SW480 (cell line): ENCODE measurements around the gene SPTBN4.

Experiments used
- DNase-seq: peaks from one replicate; pipeline ENCODE4 v3.0.0-alpha.2; 2016; ENCODE audit warnings: low spot score

SPTBN4 gene

DNA sequence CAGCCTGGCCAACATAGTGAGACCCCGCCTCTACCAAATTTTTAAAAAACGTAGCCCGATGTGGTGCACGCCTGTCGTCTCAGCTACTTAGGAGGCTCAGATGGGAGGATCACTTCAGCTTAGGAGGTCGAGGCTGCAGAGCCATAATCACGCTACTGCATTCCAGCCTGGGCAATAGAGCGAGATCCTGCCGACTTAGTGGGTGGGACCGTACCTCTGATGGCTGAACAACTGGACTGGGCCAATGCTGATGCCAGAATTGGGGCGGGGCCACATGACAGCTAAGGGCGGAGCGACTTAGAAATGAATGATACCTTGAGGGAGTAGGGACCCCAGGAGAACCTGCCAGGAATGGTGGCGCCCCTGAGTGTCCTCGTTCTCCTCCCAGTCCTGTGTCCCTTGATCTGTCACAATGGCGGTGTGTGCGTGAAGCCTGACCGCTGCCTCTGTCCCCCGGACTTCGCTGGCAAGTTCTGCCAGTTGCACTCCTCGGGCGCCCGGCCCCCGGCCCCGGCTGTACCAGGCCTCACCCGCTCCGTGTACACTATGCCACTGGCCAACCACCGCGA is 137.9 kb downstream of the SPTBN4 start:
- DNase-seq = peak; percentile 74

DNA sequence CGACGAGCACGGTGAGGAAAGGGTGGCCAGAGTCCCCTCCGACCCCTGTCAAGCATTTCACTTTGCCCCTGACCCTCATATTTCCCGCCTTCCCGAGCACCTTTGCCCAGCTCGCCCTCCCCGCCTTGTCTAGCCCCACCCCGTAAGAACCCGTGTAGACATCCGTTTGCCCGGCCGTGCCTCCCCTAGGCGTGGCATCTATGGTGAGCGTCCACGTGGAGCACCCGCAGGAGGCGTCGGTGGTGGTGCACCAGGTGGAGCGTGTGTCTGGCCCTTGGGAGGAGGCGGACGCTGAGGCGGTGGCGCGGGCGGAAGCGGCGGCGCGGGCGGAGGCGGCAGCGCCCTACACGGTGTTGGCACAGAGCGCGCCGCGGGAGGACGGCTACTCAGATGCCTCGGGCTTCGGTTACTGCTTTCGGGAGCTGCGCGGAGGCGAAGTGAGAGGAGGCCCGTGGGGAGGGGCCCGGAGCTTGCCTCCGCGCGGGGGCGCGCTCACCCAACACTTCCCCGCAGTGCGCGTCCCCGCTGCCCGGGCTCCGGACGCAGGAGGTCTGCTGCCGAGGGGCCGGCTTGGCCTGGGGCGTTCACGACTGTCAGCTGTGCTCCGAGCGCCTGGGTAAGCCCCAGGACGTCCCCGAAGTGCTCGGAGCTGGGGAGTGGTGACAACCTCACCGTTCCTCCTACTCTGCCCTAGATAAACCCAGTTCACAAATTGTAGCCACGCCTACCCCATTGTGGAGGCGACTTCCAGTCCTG is 138.6 kb downstream of the SPTBN4 start:
- DNase-seq = peak; percentile 97

DNA sequence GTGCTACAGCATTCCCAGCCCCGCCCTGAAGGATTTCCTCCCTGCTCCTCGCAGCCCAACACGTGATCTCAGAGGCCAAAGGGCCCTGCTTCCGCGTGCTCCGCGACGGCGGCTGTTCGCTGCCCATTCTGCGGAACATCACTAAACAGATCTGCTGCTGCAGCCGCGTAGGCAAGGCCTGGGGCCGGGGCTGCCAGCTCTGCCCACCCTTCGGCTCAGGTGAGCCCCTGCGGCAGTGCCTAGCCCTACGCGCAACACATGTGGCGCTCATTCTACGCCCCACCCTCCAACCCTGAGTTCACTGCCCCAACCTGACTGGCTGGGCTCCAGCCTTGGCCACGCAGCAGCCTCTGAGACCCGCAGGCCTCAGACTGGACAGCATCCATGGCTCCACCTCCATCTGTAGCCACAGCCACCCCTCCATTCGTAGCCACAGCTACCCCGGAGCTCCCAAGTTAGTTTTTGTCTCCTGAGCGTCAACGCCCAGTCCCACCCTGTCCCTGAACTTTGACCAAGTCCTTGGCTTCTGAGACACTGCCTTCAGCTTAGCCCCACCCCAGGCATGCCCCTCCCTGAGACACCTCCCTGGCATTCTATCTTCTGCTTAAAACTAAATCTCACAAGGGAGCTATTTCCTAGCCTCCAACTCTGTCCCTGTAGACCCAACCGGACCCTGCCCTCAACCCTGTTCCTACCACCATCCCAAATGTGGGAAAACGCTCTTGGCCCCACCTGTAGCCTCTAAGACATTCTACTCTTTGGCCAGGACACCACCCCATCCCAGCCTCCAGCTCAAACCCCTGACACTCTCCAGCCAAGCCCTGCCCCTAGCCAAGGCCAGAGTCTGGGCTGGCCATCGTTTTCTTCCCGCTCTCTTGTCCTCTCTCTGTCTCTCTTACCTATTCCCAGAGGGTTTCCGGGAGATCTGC is 140.8 kb downstream of the SPTBN4 start:
- DNase-seq = no peak

DNA sequence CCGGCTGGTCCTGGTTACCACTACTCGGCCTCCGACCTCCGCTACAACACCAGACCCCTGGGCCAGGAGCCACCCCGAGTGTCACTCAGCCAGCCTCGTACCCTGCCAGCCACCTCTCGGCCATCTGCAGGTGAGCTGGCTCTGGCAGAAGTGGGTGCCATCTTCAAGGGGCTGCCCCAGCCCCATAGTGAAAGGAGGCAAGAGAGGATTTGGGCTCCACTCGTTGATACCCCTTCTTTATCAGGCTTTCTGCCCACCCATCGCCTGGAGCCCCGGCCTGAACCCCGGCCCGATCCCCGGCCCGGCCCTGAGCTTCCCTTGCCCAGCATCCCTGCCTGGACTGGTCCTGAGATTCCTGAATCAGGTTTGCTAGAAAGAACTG is 141.4 kb downstream of the SPTBN4 start:
- no peak for DNase-seq

DNA sequence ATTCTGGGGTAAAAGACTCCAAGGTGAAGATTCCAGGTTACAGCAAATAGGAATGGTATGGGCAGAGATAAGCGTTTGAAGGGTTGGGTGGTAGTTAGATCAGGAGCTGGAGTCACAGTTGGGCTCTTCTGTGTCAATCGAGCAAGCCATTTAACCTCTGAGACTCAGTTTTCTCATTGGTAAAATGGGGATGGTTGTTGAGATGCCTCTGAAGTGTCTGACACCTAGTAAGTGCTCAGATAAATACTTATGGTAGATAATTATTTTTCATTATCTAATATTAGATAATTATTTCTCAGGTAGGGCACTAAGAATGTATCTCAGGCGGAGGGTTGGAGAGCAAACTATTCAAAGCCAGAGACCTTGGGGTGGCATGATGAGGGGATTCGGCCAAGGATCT is 142.2 kb downstream of the SPTBN4 start:
- no peak for DNase-seq

DNA sequence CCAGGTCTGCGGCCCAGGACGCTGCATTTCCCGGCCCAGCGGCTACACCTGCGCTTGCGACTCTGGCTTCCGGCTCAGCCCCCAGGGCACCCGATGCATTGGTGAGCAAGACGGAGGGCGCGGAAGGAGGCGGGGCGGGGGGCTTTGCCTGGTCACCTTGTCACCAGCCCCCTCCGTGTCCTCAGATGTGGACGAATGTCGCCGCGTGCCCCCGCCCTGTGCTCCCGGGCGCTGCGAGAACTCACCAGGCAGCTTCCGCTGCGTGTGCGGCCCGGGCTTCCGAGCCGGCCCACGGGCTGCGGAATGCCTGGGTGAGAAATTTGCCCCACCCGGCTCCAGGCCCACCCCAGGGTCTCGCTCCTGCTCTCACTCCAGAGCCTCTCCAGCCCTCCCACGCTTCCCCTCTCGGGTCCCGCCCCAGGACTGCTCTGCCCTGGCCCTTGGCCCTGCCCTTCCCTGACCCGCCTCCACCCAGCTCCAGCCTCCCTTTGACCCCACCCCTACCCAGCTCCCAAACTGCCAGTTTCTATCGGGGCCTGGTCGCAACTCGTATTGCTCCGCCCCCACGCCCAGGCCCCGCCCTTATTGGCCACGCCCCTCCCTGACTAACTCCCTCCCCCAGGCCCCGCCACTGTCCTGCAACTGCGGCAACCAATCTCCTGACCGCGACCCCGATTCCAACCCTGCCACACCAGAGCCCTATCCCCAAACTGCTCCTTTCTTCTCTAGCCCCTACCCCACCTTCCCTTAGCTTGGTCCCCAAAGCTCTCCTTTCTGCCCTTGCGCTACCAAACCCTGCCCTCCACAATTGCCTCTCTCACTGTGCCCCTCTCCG is 143.0 kb downstream of the SPTBN4 start:
- peak; percentile 98 for DNase-seq

DNA sequence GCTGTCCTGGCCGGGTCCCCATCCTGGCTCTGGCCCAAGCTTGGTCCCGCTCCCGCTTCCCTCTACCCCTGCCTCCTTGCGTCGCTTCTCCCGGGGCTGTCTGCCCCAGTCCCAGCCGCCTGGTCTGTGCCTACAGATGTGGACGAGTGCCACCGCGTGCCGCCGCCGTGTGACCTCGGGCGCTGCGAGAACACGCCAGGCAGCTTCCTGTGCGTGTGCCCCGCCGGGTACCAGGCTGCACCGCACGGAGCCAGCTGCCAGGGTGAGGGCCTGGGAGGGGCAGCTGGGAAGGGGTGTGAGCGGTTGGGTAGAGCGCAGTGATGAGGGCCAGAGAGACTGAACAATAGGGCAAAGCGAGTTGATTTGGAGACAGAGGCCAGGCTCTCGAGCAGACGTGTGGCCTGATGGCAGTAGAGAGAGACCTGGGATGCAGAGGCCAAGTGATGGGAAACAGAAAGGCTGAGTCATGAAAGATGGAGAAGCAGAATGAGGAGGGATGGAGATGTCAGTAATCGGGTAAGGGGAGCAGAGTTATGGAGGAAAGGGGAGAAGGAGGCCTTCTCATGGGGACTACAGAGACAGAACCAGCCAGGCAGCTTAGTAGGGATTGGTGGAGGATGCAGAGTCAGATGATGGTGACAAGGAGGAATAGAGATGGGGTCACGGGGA is 143.7 kb downstream of the SPTBN4 start:
- DNase-seq = peak; percentile 71

DNA sequence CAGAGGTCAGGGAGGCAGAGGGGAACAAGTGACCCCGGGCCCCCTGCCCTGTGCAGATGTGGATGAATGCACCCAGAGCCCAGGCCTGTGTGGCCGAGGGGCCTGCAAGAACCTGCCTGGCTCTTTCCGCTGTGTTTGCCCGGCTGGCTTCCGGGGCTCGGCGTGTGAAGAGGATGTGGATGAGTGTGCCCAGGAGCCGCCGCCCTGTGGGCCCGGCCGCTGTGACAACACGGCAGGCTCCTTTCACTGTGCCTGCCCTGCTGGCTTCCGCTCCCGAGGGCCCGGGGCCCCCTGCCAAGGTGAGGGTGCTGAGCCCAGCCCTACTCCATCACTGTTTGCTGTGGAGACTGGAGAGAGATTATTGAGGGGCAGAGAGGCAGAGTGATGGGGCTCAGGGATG is 144.3 kb downstream of the SPTBN4 start:
- peak; percentile 72 for DNase-seq

DNA sequence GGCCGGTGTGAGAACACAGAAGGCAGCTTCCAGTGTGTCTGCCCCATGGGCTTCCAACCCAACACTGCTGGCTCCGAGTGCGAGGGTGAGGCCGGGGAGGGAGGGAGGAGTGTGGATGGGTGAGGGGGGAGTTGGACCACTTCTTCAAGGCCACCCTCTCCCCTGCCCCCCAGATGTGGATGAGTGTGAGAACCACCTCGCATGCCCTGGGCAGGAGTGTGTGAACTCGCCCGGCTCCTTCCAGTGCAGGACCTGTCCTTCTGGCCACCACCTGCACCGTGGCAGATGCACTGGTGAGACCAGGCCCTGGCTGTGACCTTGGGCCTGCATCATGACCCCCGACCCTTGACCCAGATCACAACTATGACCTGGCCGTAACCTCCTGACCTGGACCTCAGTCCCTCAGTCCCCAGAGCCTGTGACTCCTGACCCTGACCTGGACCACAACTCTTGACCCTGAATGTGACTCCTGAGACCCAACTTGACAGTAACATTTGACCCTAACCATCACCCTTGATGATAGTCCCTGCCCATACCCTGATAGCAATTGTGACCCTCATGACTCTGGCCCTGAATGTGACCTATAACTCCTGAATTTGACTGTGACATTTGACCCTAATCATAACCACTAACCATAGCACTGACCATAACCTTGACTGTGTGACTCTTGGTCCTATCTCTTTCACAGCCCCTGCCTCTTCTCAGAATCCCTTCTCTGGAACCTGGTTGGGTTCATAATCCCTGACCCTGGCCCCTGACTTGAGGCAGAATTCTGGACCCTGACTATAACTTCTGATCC is 145.3 kb downstream of the SPTBN4 start:
- no peak for DNase-seq

DNA sequence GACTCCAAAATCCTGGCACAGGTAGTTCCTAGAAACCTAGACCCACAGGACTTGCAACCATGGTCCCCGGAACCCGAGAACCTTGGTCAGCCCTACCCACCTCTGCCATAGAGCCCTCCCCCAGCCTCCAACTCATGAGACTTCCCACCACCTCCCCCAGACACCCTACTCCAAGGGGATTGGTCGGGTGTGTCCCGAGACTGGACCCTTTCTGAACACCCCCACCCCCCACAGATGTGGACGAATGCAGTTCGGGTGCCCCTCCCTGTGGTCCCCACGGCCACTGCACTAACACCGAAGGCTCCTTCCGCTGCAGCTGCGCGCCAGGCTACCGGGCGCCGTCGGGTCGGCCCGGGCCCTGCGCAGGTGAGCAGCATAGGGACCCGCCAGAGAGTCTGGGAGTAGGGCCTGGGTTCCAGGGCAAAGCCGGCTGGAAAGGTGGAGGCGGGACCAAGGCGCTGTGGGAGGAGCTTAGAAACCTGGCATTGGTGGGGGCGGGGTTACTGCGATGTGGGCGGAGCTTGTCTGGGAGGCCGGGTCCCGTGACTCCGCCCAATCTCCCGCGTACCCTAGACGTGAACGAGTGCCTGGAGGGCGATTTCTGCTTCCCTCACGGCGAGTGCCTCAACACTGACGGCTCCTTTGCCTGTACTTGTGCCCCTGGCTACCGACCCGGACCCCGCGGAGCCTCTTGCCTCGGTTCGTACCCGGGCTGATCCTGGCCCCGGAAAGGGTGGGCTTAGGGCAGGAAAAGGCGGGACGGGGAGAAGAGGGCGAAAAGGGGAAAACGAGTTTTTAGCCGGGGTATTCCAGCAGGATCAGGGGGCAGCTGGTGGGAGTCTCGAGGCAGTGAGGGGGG is 146.3 kb downstream of the SPTBN4 start:
- no peak for DNase-seq

DNA sequence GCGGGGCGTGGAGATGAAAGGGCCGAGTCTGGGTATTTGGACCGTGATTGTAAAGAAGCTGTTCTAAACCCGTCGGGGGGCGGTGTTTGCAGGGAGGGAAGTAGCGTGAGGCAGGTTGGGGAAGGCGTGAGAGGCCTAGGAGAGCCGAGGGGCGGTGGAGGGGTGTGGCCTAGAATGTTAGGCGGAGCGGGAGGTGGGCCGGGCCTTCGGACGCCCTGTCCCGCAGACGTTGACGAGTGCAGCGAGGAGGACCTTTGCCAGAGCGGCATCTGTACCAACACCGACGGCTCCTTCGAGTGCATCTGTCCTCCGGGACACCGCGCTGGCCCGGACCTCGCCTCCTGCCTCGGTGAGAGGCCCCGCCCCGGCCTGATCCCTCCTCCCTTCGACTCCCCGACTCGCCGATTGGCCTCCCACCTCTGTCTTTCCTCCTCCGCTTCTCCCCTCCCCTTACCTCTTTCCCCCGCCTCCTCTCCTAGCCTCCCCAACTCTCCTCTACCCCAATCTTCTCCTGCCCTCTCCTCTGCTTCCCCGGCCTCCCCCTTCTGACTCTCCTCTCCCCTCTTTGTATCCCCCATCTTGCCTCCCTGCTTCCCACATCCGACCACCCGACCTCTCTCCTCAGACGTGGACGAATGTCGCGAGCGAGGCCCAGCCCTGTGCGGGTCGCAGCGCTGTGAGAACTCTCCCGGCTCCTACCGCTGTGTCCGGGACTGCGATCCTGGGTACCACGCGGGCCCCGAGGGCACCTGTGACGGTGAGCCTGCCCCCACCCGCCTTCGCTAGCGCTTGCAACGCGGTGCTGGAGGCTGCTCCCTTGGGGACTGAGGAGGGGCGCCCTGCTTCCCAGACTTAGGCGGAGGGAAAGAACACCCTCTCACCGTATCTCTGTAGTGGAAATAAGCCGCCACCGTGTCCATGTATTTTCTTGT is 147.2 kb downstream of the SPTBN4 start:
- no peak for DNase-seq

DNA sequence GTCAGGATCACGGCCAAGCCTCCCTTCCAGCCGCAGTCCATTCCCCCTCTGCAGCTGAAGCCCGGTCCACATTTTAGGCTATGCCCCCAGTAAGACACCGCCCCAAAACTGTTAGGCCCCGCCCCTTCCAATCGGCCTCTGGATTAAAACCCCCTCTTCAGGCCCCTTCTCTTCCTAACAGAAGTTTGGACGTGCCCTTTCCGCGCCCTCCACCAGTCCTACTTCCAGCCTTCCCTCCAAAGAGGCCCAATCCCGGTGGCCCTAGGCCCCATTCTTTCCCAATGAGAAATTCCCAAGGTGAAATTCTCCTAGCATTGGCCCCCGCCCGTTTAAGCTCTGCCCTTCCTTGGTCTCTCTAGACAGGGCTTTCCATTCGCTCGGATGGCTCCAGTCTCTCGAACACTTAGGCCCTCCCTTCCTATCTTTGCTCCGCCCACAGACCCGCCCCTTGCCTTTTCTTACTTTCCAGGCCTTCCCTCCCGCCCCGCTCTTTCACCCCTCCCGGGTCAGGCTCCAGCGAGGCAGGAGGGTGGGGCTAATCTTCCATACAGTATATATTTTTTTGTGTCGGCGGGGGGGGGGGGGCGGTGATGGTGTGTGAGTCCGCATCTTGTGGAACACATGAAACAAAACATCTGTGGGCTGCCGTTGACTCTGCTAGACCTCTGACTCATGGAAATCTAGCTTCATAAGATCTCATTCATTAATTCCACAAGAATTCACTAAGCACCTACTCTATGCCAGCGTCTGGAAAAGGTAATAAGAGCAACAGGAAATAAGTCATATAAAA is 148.0 kb downstream of the SPTBN4 start:
- DNase-seq = no peak

DNA sequence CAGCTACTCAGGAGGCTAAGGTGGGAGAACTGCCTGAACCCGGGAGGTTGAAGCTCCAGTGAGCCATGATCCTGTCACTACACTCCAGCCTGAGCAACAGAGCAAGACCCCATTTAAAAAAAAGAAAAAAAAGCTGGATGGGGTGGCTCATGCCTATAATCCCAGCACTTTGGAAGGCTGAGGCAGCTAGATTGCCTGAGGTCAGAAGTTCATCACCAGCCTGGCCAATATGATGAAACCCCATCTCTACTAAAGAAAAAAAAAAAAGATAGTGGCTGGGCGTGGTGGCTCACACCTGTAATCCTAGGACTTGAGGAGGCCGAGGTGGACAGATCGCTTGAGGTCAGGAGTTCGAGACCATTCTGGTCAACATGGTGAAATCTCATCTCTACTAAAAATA is 149.4 kb downstream of the SPTBN4 start:
- DNase-seq = no peak

DNA sequence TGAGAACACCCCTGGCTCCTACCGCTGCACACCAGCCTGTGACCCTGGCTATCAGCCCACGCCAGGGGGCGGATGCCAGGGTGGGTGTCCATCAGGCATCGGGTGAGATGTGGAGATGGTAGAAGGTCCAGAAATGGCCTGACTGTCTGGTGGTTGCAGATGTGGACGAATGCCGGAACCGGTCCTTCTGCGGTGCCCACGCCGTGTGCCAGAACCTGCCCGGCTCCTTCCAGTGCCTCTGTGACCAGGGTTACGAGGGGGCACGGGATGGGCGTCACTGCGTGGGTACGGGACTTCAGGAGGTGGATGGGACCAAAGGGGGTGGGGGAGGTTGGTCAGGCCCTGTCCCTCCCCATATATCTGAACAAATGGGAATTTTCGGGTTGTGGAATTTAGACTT is 150.1 kb downstream of the SPTBN4 start:
- no peak for DNase-seq

DNA sequence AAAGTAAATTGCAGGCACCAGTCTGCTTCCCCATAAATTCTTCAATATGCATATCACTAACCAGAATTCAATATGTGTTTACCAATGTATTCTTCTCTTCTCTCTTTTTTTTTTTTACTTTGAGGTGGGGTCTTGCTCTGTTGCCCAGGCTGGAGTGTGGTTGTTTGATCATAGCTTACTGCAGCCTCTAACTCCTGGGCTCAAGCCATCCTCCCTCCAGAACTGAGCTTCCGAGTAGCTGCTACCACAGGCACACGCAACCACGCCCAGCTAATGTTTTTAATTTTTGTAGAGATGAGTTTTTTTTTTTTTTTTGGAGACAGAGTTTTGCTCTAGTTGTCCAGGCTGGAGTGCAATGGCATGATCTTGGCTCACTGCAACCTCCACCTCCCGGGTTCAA is 151.2 kb downstream of the SPTBN4 start:
- no peak for DNase-seq

DNA sequence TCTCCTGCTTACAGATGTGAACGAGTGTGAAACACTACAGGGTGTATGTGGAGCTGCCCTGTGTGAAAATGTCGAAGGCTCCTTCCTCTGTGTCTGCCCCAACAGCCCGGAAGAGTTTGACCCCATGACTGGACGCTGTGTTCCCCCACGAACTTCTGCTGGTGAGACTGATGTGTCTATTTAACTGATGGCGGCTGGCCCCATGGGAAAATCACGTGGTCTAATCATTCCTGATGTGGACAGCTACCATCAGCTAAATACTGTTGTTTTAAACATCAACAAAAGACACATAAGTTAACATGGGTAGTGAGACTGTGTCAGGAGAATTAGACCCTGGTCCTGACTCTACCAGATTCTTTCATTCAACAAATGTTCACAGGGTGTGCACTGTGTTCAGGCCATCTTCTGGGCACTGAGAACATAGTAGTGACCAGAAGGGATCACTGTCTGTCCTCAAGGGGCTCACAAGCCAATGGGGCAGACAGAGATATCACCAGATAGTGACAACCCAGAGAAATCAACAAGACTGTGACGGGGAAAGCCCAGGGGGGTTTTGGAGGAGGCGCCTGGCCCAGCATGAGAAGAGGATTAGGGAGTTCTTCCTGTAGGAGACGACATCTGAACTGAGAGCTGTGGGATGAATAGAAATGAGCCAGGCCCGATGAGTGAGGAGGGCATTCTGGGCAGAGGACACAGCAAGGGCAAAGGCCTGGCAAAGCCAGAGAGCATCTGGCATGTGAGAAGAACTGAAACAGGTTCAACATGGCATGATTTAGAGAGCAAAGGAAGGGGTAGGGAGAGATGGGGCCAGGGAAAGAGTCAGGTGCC is 152.7 kb downstream of the SPTBN4 start:
- DNase-seq = no peak

DNA sequence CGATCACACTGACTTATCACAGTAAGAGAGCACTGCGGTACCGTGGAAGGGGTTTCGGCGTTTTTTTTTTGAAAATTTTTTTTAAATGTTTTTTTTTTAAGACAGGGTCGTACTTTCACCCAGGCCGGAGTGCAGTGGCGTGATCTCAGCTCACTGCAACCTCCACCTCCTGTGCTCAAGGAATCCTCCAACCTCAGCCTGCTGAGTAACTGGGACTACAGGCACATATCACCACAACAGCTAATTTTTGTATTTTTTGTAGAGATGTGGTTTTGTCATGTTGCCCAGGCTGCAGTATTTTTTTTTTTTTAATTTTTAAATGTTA is 153.3 kb downstream of the SPTBN4 start:
- no peak for DNase-seq
